ENCODE measurements around the gene PRR22. TPM values are rescaled to one million over a fixed set of nuclear protein-coding genes. Genes with fewer than 3 reads are reported as not detected.
A peak's percentile ranks its signal among the peaks of the same experiment; 100 is the strongest.

The PRR22 gene
- total RNA-seq, 1 experiment from 2014 or later = 8.1 TPM

DNA sequence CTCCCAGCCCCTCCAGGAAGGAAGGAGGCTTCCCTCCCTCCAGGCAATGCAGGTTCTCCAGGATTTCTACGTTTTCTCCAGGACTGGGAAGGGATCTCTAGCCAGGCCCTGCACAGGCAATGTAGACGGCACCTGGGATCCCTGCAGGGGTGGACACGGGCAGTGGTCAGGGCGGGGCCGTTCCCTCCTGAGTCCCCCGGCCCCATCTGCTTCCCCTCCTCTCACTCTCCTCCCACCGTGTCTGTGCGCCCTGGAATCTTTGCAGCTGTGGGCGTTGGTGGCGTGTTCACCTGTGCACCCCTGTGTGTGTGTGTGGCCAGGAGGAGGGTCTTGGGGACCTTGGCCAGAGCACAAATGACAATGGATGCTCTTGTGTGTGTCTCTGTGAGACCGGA, 30.3 kb upstream of the PRR22 start:
- Histone ChIP-seq H4K8ac (replicated peaks; ENCODE audit: insufficient read length, low read depth, low read length) (no peak overlapping the region), H3K18ac (ENCODE audit: insufficient read length, low read depth, low read length) (no peak overlapping the region), H3K4ac (ENCODE audit: low read depth, low read length) (no peak overlapping the region), H3K23ac (ENCODE audit: insufficient read length, low read depth, low read length) (no peak overlapping the region), H3K79me1 (ENCODE audit: insufficient read depth, low read depth, low read length, poor library complexity, severe bottlenecking) (no peaks in the 10 kb centered on the region), H4K91ac (ENCODE audit: insufficient read length, low read depth, low read length) (no peak overlapping the region), H3K27ac (ENCODE audit: insufficient read length, low read depth, low read length) (no peak overlapping the region), H3T11ph (ENCODE audit: low read length) (no peak overlapping the region), H3K4me1 (ENCODE audit: insufficient read depth, low read length) (no peaks in the 10 kb centered on the region), H3K79me2 (ENCODE audit: insufficient read depth, low read length) (no peaks in the 10 kb centered on the region), H3K14ac (ENCODE audit: insufficient read depth, low read length) (no peak overlapping the region; the same call in 1 of the 2 replicates), H2BK5ac (ENCODE audit: insufficient read length, low read length) (no peak overlapping the region), H2AK5ac (ENCODE audit: insufficient read length, low read length) (no peak overlapping the region), H3K9me3 (ENCODE audit: control insufficient read depth, low read depth, low read length) (no peaks in the 10 kb centered on the region), H4K5ac (ENCODE audit: insufficient read length, low read depth, low read length) (no peak overlapping the region), H3K4me2 (ENCODE audit: insufficient read depth, insufficient read length, low read length) (no peak overlapping the region), H2BK15ac (ENCODE audit: low read depth, low read length) (no peak overlapping the region), H3K56ac (ENCODE audit: insufficient read length, low read depth, low read length) (no peak overlapping the region), H2BK20ac (ENCODE audit: low read depth, low read length, poor library complexity, severe bottlenecking) (no peak overlapping the region), H4K20me1 (ENCODE audit: control insufficient read depth, insufficient read depth, insufficient read length) (no peaks in the 10 kb centered on the region), H2BK120ac (ENCODE audit: low read depth, low read length, poor library complexity, severe bottlenecking) (no peak overlapping the region), H2AFZ (ENCODE audit: low read length) (no peak overlapping the region), H3K23me2 (ENCODE audit: insufficient read length, low read depth, low read length, poor library complexity, severe bottlenecking) (no peaks in the 10 kb centered on the region), H3K27me3 (ENCODE audit: insufficient read depth, low read length) (no peaks in the 10 kb centered on the region), H2BK12ac (ENCODE audit: insufficient read length, low read depth, low read length) (no peak overlapping the region), H3K9ac (ENCODE audit: extremely low read depth, insufficient read length, low read length) (no peak overlapping the region)
- no peaks in the 10 kb centered on the region for H3K9me3 Mint-ChIP-seq
- peak overlapping the region in 1 of 3 experiments; percentile 15; a peak in 1 of 7 replicates for H3K27ac Mint-ChIP-seq
- DNase-seq = no peak
- no peak overlapping the region for H3K4me3 Mint-ChIP-seq
- no CpG with 5 or more reads among the region's 11 CpGs for WGBS (ENCODE audit: extremely low coverage, insufficient read length, low lambda C conversion rate)
- H3K4me1 Mint-ChIP-seq = no peaks in the 10 kb centered on the region
- peaks cover 25% of the 10 kb centered on the region for H3K27me3 Mint-ChIP-seq (ENCODE audit: low read depth)
- TF ChIP-seq, protein P1, sequence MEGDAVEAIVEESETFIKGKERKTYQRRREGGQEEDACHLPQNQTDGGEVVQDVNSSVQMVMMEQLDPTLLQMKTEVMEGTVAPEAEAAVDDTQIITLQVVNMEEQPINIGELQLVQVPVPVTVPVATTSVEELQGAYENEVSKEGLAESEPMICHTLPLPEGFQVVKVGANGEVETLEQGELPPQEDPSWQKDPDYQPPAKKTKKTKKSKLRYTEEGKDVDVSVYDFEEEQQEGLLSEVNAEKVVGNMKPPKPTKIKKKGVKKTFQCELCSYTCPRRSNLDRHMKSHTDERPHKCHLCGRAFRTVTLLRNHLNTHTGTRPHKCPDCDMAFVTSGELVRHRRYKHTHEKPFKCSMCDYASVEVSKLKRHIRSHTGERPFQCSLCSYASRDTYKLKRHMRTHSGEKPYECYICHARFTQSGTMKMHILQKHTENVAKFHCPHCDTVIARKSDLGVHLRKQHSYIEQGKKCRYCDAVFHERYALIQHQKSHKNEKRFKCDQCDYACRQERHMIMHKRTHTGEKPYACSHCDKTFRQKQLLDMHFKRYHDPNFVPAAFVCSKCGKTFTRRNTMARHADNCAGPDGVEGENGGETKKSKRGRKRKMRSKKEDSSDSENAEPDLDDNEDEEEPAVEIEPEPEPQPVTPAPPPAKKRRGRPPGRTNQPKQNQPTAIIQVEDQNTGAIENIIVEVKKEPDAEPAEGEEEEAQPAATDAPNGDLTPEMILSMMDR (conservative IDR thresholded peaks at IDR 0.05) = no peak
- H3K36me3 Mint-ChIP-seq (ENCODE audit: insufficient read depth in 1 of 3, low read depth in 3 of 3) = no peaks in the 10 kb centered on the region

Data from H9 (cell line).